ENCODE measurements around the gene SNX32. TPM values are rescaled to one million over a fixed set of nuclear protein-coding genes. Genes with fewer than 3 reads are reported as not detected.

The SNX32 gene
- polyA plus RNA-seq, 1 donor (not counting 4 experiments of a cell fraction or from before 2014, with no cell fraction given), result 0.12 TPM

DNA sequence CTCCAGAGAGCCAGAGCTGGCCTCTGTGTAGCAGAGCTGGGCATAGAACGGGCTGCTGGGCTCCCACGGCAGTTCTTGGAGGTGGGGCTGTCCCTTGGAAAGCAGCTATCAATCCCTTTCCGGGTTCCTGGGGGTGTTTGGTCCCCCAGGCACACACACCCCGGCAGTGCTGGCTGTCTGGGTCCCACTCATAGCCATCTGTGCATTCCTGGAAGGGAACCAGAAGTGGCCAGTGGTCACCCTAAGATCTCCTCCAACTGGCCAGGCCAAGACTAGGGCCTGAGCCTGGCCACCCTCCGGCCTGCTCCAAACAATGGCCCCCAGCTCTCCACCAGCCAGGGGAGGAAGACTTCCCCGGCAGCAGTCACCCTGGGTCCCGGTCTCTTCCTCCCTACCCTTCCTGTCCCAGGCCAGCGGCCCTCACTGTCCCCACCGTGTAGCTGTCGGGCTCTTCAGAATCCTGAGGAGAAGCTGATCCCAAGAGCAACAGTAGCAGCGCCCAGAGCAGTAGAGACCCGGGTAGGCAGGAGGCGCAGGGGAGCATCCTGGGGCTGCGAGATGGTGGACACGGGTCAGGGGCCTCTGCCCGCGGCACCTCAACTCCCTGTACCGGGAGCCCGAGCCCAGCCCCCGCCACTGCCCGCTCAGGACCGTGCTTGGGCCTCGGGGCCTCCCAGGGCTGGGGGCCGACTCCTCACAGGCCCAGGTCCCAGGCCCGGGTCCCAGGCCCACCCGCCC, 38.2 kb downstream of the SNX32 start:
- DNase-seq (ENCODE audit: low read depth, low spot score) (no peak), FAIRE-seq (no peak)
- H3K27ac ChIP-seq (ENCODE audit: control insufficient read depth, insufficient read depth, low read length), result no peak overlapping the region
- dilution Hi-C loops (cut with MboI; ENCODE audit: extremely low pct_ligation_motif_present, low sequenced_read_pairs), result no loop called here
- no peaks in the 10 kb centered on the region for H3K9me1 ChIP-seq (ENCODE audit: control insufficient read depth, extremely low read depth, insufficient read depth, low read length)
- H3K4me1 ChIP-seq (ENCODE audit: control insufficient read depth, extremely low read depth, insufficient read depth, low read length), result no peaks in the 10 kb centered on the region
- H3K9me3 ChIP-seq (ENCODE audit: control insufficient read depth, low read depth, low read length), result no peaks in the 10 kb centered on the region
- TF ChIP-seq EZH2 (IDR thresholded peaks at IDR 0.05; ENCODE audit: low read length) (no peak), CTCF (optimal IDR thresholded peaks at IDR 0.05 in 1 of 3, IDR thresholded peaks at IDR 0.05 in 1 of 3, conservative IDR thresholded peaks at IDR 0.05 in 1 of 3; ENCODE audit: extremely low read depth in 1 of 3, insufficient read depth in 2 of 3, low read length in 3 of 3) (no peak)
- no peak overlapping the region for H3K4me2 ChIP-seq (ENCODE audit: control insufficient read depth, extremely low read depth, insufficient read depth, low read depth, low read length)
- H3K9ac ChIP-seq (ENCODE audit: control insufficient read depth, extremely low read depth, insufficient read depth, low read length), result no peak overlapping the region
- H3K36me3 ChIP-seq (ENCODE audit: control insufficient read depth in 2 of 2, extremely low read depth in 1 of 2, insufficient read depth in 2 of 2, low read length in 2 of 2), result peaks cover 2 to 7% of the 10 kb centered on the region in 2 experiments
- H2AFZ ChIP-seq (ENCODE audit: control insufficient read depth, low read length), result no peak overlapping the region
- H3K27me3 ChIP-seq (ENCODE audit: control insufficient read depth, extremely low read depth, insufficient read depth, low read length), result no peaks in the 10 kb centered on the region
- H3K4me3 ChIP-seq (ENCODE audit: control insufficient read depth in 2 of 3, extremely low read depth in 1 of 3, insufficient read depth in 2 of 3, low read depth in 1 of 3, low read length in 3 of 3), result no peak overlapping the region
- no peaks in the 10 kb centered on the region for H3K79me2 ChIP-seq (ENCODE audit: control insufficient read depth, insufficient read depth, low read length)
- H4K20me1 ChIP-seq (ENCODE audit: control insufficient read depth, extremely low read depth, insufficient read depth, low read length), result no peaks in the 10 kb centered on the region

DNA sequence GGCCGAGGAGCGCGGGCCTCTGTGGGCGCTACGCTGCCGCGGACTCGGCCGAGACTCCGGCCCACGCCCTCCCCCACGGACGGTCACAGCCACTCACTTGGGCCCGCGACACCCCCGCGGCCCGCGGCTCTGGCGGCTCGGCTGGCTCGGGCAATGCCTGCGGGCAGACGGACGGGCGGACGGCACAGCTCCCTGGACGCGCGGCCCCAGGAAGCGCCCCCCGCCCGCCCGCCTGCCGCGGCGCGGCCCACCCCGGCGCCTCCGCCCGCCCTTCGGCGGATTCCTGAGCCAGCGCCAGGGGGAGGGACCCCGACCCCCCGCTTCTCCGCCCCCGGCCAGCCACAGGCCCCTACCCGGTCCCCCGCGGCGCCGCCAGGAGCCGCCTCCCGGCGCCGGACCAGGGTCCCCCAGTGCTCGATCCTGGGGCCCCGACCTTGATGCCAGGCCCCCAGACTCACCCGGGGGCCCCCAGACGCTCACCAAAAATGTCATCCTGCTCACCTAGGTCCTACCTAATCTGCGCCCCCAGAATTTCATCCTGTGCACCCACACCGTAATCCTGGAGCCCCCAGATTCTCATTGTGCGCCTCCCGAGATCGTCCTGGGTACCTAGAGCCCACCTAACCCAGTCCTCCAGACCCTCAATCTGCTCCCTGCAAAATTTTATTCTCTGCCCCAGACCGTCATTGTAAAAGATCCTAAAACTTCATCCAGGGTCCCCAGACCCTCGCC, 39.0 kb downstream of the SNX32 start, which contains the start of gene EFEMP2:
TSS of gene EFEMP2 (minus strand) at position 215 of the 732 bp plus-strand sequence. CDS start 446 bp downstream, outside the sequence.
- H2AFZ ChIP-seq (ENCODE audit: control insufficient read depth, low read length), result peak within 1 kb of the TSS; percentile 84
- peaks cover 0 to 7% of the 10 kb centered on the region in 2 experiments for H3K36me3 ChIP-seq (ENCODE audit: control insufficient read depth in 2 of 2, extremely low read depth in 1 of 2, insufficient read depth in 2 of 2, low read length in 2 of 2)
- H3K9me1 ChIP-seq (ENCODE audit: control insufficient read depth, extremely low read depth, insufficient read depth, low read length), result no peaks in the 10 kb centered on the region
- H4K20me1 ChIP-seq (ENCODE audit: control insufficient read depth, extremely low read depth, insufficient read depth, low read length), result no peaks in the 10 kb centered on the region
- H3K79me2 ChIP-seq (ENCODE audit: control insufficient read depth, insufficient read depth, low read length), result no peaks in the 10 kb centered on the region
- TF ChIP-seq CTCF (optimal IDR thresholded peaks at IDR 0.05 in 1 of 3, IDR thresholded peaks at IDR 0.05 in 1 of 3, conservative IDR thresholded peaks at IDR 0.05 in 1 of 3; ENCODE audit: extremely low read depth in 1 of 3, insufficient read depth in 2 of 3, low read length in 3 of 3) (no peak), EZH2 (IDR thresholded peaks at IDR 0.05; ENCODE audit: low read length) (no peak)
- peak within 1 kb of the TSS; percentile 72 for H3K9ac ChIP-seq (ENCODE audit: control insufficient read depth, extremely low read depth, insufficient read depth, low read length)
- H3K27ac ChIP-seq (ENCODE audit: control insufficient read depth, insufficient read depth, low read length), result peak within 1 kb of the TSS; percentile 36
- peak within 1 kb of the TSS; percentile 46 to 66 (median 66) for H3K4me3 ChIP-seq (ENCODE audit: control insufficient read depth in 2 of 3, extremely low read depth in 1 of 3, insufficient read depth in 2 of 3, low read depth in 1 of 3, low read length in 3 of 3)
- no peak for FAIRE-seq
- no peaks in the 10 kb centered on the region for H3K27me3 ChIP-seq (ENCODE audit: control insufficient read depth, extremely low read depth, insufficient read depth, low read length)
- no peak for DNase-seq (ENCODE audit: low read depth, low spot score)
- dilution Hi-C loops (cut with MboI; ENCODE audit: extremely low pct_ligation_motif_present, low sequenced_read_pairs), result no loop called here
- H3K4me2 ChIP-seq (ENCODE audit: control insufficient read depth, extremely low read depth, insufficient read depth, low read depth, low read length), result peak within 1 kb of the TSS; percentile 89
- no peaks in the 10 kb centered on the region for H3K9me3 ChIP-seq (ENCODE audit: control insufficient read depth, low read depth, low read length)
- H3K4me1 ChIP-seq (ENCODE audit: control insufficient read depth, extremely low read depth, insufficient read depth, low read length), result no peaks in the 10 kb centered on the region

All from keratinocyte (primary cell).